Mucosa of descending colon (tissue), 3 donors: ENCODE data around the gene RPS28. TPM values are rescaled to one million over a fixed set of nuclear protein-coding genes. Genes with fewer than 3 reads are reported as not detected.

Experiments
- ATAC-seq: fragments of 200-7000 bp; cut with Tn5 transposase; one replicate; pipeline ENCODE4 v1.9.1; 2020; ENCODE audit warnings: mild to moderate bottlenecking, moderate library complexity
- DNase-seq, 3 donors: peaks; one replicate each; pipeline ENCODE4 v3.0.0-alpha.2; 2020
- H3K36me3 ChIP-seq: fragments of 200-600 bp; one replicate; pipeline ENCODE4 v1.8.0; 2021; ENCODE audit warnings: low read depth, mild to moderate bottlenecking
- H3K4me1 ChIP-seq: fragments of 200-600 bp; one replicate; pipeline ENCODE4 v1.8.0; 2021; ENCODE audit warnings: low read depth, mild to moderate bottlenecking
- H3K4me3 ChIP-seq: fragments of 200-600 bp; one replicate; pipeline ENCODE4 v1.8.0; 2021; ENCODE audit warnings: mild to moderate bottlenecking
- H3K9me3 ChIP-seq: fragments of 200-600 bp; one replicate; pipeline ENCODE4 v1.8.0; 2021; ENCODE audit warnings: mild to moderate bottlenecking
- CTCF ChIP-seq: fragments of 200-600 bp; IDR thresholded peaks from one replicate; pipeline ENCODE4 v1.8.0; 2022; ENCODE audit warnings: antibody characterized with exemption, mild to moderate bottlenecking
- intact Hi-C, 2 donors: fragments of 100-400 bp; cut with DNase I in 1 of 2; cut with micrococcal nuclease in 1 of 2; formaldehyde crosslinking; loops; one replicate each; pipeline versions ENCODE4 v1.11.0 to v1.11.1; 2022; cut with DNase I, micrococcal nuclease
- total RNA-seq, 3 donors: library from RNA; stranded (reverse); fragmentation: NEBNext Ultra II Directional in 2 of 3; extraction: Animal tissue kit (Norgen Biotek cat#: 25700) in 2 of 3; gene quantifications; one replicate each; pipeline versions ENCODE4 v1.2.1 to v1.2.4, GENCODE V29; 2021 to 2023
- donor health status: DM: no; HTN: no; CAD: no; lungs with moderate emphysema.
- donor health status: DM: no; HTN: no; CAD: no.
- donor health status: DM: no; HTN: yes; CAD: no.

RPS28 gene
- total RNA-seq, 3 donors from 2014 or later = 1,101 to 1,558 (median 1,449) TPM

GRCh38 chr19:8305798-8306197, 15.5 kb upstream of the RPS28 start:
- intact Hi-C loops = no loop called here
- H3K9me3 ChIP-seq = no peaks in the 10 kb centered on the region
- DNase-seq (peak in 2 of 3 donors; percentile 15 to 38), ATAC-seq (no peak)
- no peak for TF ChIP-seq CTCF
- H3K36me3 ChIP-seq = no peaks in the 10 kb centered on the region
- H3K4me3 ChIP-seq = no peak overlapping the region
- peaks cover 27% of the 10 kb centered on the region for H3K4me1 ChIP-seq

GRCh38 chr19:8306235-8307054, 14.9 kb upstream of the RPS28 start:
- Histone ChIP-seq H3K4me1 (peaks cover 27% of the 10 kb centered on the region), H3K9me3 (no peaks in the 10 kb centered on the region), H3K36me3 (no peaks in the 10 kb centered on the region), H3K4me3 (no peak overlapping the region)
- TF ChIP-seq CTCF = no peak
- peak; percentile 63 for ATAC-seq
- peak; percentile 56 to 71 (median 69) for DNase-seq
- intact Hi-C loops = no loop called here

- H3K4me3 ChIP-seq = peak overlapping the region; percentile 27
- H3K36me3 ChIP-seq = no peaks in the 10 kb centered on the region
- no peak for TF ChIP-seq CTCF
- H3K4me1 ChIP-seq = peaks cover 32% of the 10 kb centered on the region
- peak in 2 of 3 donors; percentile 25 to 56 for DNase-seq
- intact Hi-C loops = no loop called here
- H3K9me3 ChIP-seq = no peaks in the 10 kb centered on the region
- peak; percentile 26 for ATAC-seq
Measured at GRCh38 chr19:8307400-8307964, 13.8 kb upstream of the RPS28 start.

- no peak for TF ChIP-seq CTCF
- H3K4me1 ChIP-seq = peaks cover 32% of the 10 kb centered on the region
- ATAC-seq = peak; percentile 88
- H3K36me3 ChIP-seq = no peaks in the 10 kb centered on the region
- peak; percentile 92 to 94 (median 94) for DNase-seq
- H3K9me3 ChIP-seq = no peaks in the 10 kb centered on the region
- intact Hi-C loops = no loop called here
- peak within 1 kb of the TSS; percentile 27 for H3K4me3 ChIP-seq
Measured at GRCh38 chr19:8307965-8308866, 13.1 kb upstream of the RPS28 start, which contains the start of gene CD320. Gene CD320, minus strand, starts transcription at chr19:8308358. Its CDS starts 68 bp downstream, at chr19:8308290.

GRCh38 chr19:8308891-8309291, 12.4 kb upstream of the RPS28 start:
- Histone ChIP-seq H3K9me3 (no peaks in the 10 kb centered on the region), H3K36me3 (no peaks in the 10 kb centered on the region), H3K4me1 (peaks cover 32% of the 10 kb centered on the region), H3K4me3 (peak overlapping the region; percentile 27)
- DNase-seq (peak in 2 of 3 donors; percentile 33 to 52), ATAC-seq (no peak)
- intact Hi-C loops = no loop called here
- no peak for TF ChIP-seq CTCF
